ENCODE measurements around the gene ZNF184. TPM values are rescaled to one million over a fixed set of nuclear protein-coding genes. Genes with fewer than 3 reads are reported as not detected.

The ZNF184 gene
- total and polyA plus RNA-seq, 9 of the 15 experiments (the other 6 are each of a cell fraction or from before 2014, with no cell fraction given) = 7.6 to 22.2 (median 12.8) TPM

- TF ChIP-seq ZBTB11 (CRISPR knock-in tag; IDR thresholded peaks at IDR 0.05) (0 out of 6 replicates have a peak, but pooled peaks of 1 of the 3 experiments have one; percentile 26), CREB5 (CRISPR knock-in tag; IDR thresholded peaks at IDR 0.05) (no peak), ZNF354B (CRISPR knock-in tag; IDR thresholded peaks at IDR 0.05) (no peak), MTA3 (IDR thresholded peaks at IDR 0.05; ENCODE audit: borderline replicate concordance) (peak; percentile 95), PCBP1 (IDR thresholded peaks at IDR 0.05; ENCODE audit: low read depth, low read length, poor library complexity, severe bottlenecking) (no peak), POU5F1 (IDR thresholded peaks at IDR 0.05; ENCODE audit: borderline replicate concordance, low read depth, low read length, partially characterized antibody) (peak; percentile 28), TEAD4 (IDR thresholded peaks at IDR 0.05; ENCODE audit: low read length) (peak; percentile 77), TEAD4 (CRISPR knock-in tag; IDR thresholded peaks at IDR 0.05; ENCODE audit: borderline replicate concordance) (no peak), POLR2A (conservative IDR thresholded peaks at IDR 0.05) (peak; percentile 53), ZNF57 (CRISPR knock-in tag; IDR thresholded peaks at IDR 0.05) (no peak), AFF1 (IDR thresholded peaks at IDR 0.05; ENCODE audit: low read depth in 1 of 2, partially characterized antibody in 2 of 2) (peak; percentile 54 to 85), SIN3B (IDR thresholded peaks at IDR 0.05; ENCODE audit: low read depth) (no peak), CBX1 (IDR thresholded peaks at IDR 0.05; ENCODE audit: low read depth) (no peak; the same call in 1 of the 2 replicates), CBFA2T2 (conservative IDR thresholded peaks at IDR 0.05) (no peak; the same call in 1 of the 2 replicates), TAL1 (IDR thresholded peaks at IDR 0.05) (0 out of 2 replicates have a peak, but pooled peaks have one; percentile 4), CSDE1 (IDR thresholded peaks at IDR 0.05) (peak in 1 of 2 experiments; percentile 86; a peak in 2 of 4 replicates)
Observed at GRCh38 chr6:27495386-27496135, 22.7 kb upstream of the ZNF184 start (continued).

All from K562 (cell line).